GM12865 (cell line): ENCODE results near the gene OSM.
"Not testable (repeated sequence)": the region's sequence is repeated elsewhere in the genome, so short reads cannot be mapped to it uniquely, and the experiment has no call there.

Source experiments
- DNase-seq: peaks from one replicate; pipeline ENCODE4 v3.0.0; 2010; ENCODE audit warnings: low read depth
- H3K4me3 ChIP-seq: 2 replicates; pipeline ENCODE4 v1.5.1; 2011; ENCODE audit warnings: mild to moderate bottlenecking, low read depth, low read length, control low read depth
- TF ChIP-seq, protein P1 (sequence below): IDR thresholded peaks from 2 replicates; pipeline ENCODE4 v1.5.1; 2011; ENCODE audit warnings: low read length, control low read depth, low read depth, inconsistent platforms; ENCODE audit not compliant: insufficient read depth; ENCODE audit errors: missing control alignments

Gene OSM

DNA sequence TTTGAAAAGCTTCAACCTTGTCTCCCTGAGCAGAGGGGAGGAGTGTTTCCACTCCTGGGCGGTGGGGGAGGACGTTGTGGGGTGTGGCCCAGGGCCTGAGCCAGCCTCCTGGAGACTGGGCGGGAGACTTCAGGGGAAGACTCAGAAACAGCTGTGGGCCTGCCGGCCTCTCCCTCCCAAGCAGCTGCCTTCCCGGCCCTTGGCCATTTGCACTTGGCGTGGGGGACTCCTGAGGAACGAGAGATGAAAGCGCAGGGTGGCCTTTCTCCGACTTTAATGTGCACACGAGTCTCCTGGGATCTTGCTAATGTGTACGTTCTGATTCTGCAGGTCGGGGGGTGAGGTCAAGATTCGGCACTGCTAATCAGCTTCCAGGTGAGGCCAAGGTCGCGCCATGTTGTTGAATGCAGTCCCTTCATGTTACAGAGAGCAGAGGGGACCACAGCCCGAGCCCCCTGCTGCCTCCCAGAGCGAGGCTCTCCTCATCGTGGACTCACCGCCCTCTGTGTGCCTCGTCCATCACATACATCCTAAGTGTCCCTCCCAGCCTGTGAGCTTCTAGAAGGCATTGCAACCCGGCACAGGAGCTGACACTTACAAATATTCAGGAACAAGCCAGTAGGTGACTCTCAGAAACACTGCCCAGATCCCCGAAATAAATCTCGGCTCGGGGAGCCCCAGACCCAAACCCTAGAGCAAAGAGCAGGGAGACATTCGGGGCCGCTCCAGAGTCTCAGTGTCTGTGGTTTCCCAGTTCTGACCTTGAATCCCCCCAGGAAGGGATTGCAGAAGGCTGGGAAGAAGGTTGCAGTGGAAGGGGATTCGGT, 27.8 kb downstream of the OSM start:
- TF ChIP-seq, protein P1, sequence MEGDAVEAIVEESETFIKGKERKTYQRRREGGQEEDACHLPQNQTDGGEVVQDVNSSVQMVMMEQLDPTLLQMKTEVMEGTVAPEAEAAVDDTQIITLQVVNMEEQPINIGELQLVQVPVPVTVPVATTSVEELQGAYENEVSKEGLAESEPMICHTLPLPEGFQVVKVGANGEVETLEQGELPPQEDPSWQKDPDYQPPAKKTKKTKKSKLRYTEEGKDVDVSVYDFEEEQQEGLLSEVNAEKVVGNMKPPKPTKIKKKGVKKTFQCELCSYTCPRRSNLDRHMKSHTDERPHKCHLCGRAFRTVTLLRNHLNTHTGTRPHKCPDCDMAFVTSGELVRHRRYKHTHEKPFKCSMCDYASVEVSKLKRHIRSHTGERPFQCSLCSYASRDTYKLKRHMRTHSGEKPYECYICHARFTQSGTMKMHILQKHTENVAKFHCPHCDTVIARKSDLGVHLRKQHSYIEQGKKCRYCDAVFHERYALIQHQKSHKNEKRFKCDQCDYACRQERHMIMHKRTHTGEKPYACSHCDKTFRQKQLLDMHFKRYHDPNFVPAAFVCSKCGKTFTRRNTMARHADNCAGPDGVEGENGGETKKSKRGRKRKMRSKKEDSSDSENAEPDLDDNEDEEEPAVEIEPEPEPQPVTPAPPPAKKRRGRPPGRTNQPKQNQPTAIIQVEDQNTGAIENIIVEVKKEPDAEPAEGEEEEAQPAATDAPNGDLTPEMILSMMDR = no peak
- DNase-seq = no peak
- H3K4me3 ChIP-seq = no peak overlapping the region

DNA sequence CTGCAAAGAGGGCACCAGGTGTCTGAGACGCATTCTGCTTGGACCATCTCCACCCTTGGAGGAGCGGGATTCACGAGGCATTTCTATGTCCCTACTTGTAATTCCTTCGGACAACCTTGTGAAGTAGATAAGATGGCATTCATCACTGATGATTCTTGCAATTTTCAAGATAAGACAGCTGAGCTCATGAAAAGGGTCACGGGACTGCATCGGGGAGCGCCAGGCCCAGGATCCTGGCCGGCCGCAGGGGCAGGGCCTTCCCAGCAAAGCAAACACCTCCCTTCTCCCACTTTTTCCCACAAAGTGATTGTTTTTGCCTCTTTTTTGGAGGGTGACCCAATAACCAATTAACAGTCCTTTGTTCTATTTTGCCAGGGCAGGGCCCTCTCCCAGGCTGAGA, 28.5 kb downstream of the OSM start:
- no peak for DNase-seq
- no peak overlapping the region for H3K4me3 ChIP-seq
- TF ChIP-seq, protein P1 = no peak

DNA sequence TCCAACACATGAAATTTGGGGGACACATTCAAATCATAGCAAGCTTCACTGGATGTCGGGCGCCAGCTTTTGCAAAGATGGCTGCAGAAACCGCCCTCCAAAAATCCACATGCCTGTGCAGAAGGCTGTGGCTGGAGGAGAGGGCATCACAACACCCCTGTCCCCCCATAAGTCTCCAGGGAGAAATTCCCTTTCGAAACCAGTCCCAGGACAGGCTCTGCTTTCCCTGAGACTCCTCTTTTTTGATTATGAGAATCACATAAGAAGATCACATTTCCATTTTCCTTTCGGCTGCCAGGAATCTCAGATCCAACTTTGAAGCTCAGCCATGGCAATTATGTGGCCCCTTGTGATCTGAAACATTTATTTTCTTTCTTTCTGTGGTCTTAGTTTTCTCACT, 29.8 kb downstream of the OSM start:
- H3K4me3 ChIP-seq = no peak overlapping the region
- no peak for DNase-seq
- TF ChIP-seq, protein P1 = no peak

GRCh38 chr22:30235687-30236170, 30.9 kb downstream of the OSM start:
- no peak for DNase-seq
- H3K4me3 ChIP-seq = no peak overlapping the region
- TF ChIP-seq, protein P1 = no peak

DNA sequence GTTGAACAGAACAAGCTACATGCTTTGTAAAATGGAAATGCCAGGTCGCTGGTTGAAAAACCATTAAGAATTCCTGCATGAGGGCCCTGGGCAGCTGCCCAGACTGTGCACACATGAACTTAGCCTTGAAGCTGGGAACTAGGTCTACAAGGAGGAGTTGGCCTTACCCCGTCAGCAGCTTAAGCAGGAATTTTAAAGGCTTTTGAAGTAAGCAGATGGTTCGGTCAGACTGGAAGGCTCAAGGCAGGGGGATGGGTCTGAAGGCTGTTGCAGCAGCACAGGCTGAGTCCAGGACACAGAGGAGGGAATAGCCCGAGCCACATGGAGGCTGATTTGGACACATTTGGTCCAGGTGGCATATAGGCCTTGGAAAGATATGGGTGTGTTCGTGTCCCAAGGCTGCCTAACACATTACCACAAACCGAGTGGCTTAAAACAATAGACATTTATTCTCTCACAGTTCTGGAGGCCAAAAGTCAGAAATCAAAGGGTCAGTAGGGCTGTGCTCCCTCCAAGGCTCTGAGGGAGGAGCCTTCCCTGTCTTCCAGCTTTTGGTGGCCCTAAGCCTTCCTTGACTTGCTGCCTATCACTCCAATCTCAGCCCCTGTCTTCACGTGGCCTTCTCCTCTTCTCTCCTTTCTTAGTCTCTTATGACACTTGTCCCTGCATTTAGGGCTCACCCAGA, 31.7 kb downstream of the OSM start:
- H3K4me3 ChIP-seq = no peak overlapping the region
- TF ChIP-seq, protein P1 = no peak
- DNase-seq = no peak

- not testable (repeated sequence) for H3K4me3 ChIP-seq, DNase-seq
Observed at GRCh38 chr22:30234325-30234724, 32.3 kb downstream of the OSM start.

DNA sequence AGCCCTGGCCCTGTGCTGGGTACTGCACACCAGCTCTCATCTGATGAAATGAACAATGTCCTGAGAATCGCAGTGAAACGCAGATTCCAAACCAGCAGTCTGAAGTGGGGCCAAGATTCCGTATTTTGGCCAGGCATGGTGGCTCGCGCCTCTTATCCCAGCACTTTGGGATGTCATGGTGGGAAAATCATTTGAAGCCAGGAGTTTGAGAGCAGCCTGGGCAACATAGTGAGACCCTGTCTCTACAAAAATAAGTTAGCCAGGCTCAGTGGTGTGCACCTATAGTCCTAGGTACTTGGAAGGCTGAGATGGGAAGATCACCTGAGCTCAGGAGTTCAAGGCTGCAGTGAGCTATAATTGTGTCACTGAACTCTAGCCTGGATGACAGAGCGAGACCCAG, 33.1 kb downstream of the OSM start:
- no peak overlapping the region for H3K4me3 ChIP-seq
- TF ChIP-seq, protein P1 = no peak
- no peak for DNase-seq
